HG03175 (cell line): Measurements from ENCODE around the gene RXRA.

Source experiments
- ATAC-seq: cut with Tn5 transposase; IDR thresholded peaks from one replicate; pipeline ENCODE4 v1.9.1; 2021; ENCODE audit warnings: mild to moderate bottlenecking, moderate library complexity; ENCODE audit not compliant: unreplicated experiment

The RXRA gene

DNA sequence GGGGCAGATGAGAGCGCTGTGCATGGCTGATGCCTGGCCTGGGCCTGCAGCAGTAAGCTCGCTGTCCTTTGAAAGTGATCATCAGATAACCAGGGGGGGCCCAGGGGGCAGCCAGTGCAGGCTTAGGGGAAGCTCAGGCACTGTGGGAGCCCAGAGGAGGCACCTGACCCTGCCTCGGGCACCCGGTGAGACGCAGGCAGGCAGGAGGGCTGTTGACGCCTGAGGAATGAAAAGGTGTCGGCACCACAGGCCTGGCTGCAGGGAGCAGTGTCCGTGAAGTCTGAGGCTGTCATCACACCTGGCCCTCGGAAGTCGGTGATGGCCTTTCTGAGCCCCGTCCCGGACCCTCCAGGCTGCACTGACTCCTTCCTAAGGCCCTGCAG lies 84.6 kb downstream of the RXRA start:
- ATAC-seq: no peak

DNA sequence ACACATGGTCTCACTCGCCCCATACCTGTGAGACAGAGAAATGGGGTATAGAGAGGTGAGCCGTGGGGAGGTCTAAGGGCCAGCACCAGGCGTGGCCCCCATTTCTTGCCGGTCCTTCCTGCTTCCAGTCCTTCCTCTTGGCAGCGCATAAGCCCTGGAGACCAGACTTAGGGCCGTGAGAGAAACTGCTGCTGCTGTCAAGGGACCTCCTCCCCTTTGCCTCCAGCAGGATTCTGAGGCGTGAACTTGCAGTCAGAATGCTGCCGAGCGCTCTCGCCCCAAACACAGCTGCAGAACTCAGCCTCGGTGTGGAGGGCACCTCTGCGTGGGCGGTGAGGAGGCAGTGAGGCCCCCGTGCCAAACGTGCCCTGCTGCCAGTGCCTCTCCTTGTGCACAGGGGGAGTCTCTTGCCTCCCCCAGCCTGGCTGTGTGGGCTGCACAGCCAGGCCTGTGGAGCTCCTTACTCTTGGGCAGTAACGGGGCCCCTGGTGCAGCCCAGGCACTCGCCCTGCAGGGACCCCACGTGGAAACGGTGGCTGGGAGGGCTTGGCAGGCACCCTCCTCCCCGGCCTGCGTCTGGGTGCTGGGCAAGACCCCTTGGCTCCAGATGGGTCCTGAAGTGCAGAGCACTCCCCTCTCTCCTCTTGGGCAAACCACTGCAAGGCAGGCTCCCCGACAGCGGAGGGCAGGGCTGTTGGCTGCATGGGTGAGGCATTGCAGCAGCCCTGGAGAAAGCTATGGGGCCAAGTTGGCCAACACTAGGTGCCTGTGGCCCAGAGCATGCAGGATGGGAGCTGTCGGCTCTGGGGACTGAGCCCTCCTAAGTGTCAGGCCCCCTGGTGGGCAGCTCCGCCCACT lies 85.4 kb downstream of the RXRA start:
- ATAC-seq: no peak

DNA sequence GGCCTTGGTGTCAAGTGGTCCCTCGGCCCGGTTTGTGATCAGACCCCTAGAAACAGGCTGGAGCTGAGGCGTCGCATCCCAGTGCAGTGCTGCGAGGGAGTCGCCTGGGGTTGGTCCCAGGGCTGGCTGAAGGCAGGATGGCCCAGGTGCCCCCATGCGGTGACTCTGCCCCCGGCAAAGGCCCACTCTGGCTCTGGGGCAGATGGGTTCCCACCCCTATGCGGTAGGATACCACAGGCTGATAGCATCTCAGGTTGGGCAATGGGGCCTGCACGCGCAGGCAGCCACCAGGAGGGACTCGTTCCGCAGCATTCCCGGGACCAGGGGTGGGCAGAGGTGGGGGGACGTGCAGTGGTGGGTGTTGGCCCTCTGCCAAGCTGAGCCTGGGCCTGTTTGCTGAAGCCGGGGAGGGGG lies 86.0 kb downstream of the RXRA start:
- no peak for ATAC-seq

DNA sequence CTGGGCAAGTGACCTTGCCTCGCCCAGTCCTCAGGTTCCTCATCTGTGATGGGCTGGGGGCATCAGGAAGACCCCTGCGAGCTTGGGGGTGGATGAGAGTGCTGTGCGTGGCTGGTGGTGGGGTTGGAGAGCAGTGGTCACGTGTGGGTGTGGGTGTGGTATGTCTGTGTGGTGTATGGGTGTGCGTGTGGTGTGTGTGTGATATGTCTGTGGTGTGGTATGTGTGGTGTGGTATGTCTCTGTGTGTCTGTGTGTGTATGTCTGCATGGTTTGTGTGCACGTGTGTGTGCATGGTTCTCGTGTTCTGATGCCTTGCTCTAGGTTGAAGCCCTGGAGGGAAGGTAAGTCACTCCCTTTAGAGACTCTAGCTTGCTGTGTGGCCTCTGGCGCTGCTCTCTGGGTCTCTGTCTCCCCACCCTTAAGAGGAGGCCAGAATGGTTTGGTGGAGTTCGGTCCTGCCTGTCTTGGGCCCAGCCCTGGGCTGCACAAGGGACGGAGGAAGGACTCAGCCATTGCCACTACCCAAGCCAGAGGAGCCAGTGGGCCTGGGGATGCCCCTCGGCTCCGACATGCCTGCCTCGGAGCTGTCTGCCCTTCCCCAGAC lies 87.0 kb downstream of the RXRA start:
- ATAC-seq: no peak

DNA sequence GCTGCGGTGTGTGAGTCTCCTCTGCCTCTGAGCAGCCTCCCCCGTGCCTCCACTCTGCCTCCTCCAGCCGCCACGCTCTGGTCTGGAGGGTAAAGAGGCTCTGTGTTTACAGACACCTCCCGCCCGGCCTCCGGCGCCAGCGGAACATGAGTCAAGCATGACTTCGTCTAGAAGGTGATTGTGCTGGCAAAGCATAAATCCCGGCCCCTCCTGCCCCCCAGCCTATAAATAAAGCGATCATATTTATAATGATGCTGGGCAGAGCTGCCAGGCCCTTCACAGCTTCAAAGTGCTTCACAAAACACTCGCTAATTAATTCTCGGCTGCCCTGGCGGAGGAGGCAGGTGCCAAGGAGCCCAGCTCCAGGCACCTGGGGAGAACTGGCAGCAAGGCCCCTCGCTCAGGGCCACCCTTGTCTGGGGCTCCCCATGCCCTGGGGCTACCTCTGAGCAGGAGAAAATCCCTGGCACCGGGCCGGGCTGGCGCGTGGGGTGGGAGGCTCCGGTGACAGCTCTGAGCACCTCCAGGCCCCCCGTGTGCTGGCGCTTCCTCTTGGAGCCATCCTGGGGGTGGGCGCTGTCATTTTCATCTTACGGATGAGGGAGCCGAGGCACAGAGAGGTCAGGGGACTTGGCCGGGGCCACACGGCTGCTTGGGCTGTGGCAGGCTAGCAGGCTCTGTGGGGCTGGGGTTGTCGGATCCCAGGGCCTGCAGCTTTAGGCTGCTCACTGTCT lies 87.8 kb downstream of the RXRA start:
- ATAC-seq: no peak

DNA sequence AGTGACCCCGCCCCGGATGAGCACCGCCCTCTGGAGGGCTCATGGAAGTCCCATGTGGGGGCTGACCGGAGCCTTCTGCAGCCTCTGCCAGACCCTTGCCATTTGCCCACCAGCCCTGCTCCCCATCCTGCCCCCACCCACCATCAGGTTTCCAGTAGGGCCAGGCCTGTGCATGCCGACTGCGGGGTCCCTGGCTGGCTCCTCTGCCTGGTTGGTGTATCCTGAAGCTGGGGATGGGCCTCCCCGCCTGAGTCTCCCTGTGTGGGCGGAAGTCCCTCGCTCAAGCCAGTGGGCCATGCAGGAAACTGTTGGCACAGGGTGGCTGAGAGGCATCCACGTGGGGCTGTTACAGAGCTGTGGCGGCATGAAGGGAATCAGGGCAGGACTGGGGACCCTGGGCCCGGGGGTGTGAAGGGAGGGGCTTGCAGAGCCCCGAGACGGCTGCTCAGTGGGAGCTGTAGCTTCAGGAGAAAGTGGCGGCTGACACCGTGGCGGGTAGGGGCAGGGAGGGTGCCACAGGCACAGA lies 88.7 kb downstream of the RXRA start:
- ATAC-seq: no peak

DNA sequence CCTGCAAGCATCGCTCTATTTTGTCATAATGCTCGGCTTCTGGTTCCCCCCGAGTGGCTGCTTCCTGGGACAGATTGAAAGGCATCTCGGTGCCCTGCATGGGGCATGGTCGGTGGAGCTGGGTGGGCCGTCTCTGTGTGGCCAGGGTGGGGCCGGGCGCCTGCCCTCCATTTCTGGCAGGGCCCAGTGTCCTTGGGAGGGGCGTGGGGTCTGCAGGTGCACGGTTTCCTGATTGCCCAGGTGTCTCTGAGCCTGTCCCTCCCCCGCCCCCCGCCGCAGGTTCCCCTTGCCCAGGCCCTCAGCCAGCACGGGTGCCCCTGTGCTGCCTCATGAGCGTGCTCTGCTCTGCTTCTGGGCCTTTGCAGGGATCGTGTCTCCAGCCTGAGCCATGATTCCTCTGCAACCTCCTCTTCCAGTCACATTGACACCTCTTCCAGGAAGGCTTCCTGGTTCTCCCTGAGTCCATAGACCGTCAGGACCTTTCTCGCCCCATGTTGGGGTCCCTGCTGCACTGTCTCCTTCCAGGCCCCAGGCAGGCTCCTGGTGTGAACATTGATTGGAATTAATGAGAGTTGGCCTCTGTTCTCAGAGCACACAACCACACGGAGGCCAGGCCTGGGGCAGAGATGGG lies 90.2 kb downstream of the RXRA start:
- no peak for ATAC-seq

DNA sequence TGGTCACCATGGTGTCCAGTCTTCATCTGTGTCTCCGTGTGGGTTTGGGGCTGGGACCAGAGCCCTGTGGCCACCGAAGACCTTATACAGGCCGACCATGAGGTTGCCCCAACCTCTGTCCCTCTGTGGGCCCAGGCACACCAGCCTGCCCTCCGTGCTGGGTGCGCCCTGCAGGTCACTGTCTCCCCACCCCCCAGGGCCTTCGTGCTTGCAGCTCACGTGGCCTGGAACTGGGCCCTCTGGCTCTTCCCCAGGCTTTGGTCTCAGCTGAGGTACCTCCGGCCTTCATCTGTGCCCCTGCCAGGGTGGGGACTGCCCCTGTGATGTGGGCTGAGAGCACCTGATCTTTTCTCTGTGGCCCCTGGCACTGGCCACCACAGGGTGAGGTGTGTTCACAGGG lies 92.1 kb downstream of the RXRA start:
- ATAC-seq: no peak

DNA sequence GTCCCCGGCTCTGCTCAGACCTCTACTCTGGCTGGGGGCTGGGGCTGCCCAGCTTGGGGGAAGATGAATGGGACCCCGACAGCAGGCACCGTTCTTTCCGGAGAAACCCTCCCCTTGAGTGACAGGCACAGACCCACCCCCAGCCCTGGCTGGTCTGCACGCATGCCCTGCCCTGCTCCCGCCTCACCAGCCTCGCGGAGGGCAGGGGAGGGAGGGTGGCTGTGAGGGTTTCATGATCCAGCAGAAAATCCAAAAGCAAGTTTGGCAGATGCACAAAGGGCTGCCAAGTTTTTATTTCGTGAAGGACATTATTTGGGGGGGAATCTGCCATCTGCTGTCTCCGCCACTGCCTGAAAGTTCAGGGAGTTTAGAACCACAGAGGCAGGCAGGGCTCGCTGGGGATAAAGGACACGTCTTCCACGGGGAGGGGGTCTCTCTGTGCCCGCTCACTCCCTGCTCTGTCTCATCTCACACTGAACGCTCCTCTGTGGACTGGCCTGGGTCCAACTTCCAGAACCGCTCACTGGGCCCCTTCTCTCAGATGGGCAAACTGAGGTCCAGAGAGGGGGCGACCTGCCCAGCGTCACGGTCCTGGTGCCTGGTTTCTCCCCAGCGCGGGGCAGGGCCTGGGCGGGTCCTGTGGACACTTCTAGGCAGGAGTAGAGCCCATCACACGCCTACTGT lies 92.9 kb downstream of the RXRA start:
- ATAC-seq: no peak

DNA sequence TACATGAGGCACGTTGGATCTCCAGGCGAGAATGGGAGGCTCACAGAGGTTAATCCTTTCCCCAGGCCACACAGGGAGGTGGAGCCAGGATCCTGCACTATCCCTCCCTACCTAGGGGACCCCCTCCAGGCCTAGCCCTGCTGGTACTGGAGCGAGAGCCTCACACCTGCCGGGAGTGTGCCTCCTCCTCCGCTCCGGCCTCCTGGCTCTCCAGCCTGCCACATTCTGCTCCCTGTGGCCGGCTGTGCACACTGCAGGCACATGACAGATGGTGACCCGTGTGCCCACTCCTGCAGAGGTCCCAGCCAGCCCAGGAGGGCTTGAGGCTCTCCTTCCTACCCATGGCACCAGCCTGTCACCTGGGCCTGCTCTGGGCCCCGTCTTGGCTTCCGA lies 93.4 kb downstream of the RXRA start:
- no peak for ATAC-seq

DNA sequence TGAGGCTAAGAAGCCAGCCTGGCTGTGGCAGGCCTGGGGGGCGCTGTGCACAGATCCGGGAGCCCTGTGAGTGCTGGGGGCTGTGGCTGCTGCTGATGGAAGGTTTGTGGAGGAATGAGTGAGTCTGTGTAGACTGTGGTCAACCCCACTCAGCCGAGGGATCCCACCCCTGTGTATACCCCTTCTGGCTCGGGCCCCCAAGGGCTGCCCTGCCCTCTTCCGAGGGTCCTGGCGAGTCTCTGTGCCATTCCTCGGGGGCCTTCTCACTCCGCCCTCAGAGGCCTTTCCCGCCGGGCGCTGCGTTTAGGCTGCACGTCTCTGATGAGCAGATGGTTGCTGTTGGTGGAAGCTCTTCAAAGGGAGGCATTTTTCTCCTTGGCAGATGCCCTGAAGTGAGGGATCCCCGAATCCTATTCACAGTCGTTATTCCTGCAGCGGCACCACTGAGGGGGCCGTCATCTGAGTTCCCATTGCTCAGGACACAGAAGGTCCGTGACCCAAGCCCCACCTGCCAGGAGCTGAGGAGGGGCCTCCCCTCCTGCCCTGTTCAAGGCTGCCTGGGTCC lies 94.1 kb downstream of the RXRA start:
- ATAC-seq: no peak

DNA sequence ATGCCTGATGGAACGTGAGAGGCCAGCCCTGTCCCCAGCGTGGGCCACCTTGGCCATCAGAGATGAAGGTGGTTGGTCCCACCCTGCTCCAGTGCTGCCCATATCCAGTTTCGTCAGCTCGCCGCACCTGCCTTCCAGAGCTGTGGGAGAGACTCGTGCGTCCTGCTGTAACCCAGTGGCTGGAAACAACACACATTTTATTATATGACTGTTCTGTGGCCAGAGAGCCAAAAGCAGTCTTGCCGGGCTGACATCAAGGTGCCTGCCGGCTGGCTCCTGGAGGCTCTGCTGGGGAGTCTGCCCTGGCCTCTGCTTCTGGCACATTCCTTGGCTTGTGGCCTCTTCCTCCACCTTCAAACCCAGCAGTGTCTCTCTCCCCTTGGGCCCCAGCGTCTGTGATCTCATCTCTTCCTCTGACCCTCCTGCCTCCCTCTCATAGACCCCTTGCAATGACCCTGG lies 94.7 kb downstream of the RXRA start:
- ATAC-seq: no peak

DNA sequence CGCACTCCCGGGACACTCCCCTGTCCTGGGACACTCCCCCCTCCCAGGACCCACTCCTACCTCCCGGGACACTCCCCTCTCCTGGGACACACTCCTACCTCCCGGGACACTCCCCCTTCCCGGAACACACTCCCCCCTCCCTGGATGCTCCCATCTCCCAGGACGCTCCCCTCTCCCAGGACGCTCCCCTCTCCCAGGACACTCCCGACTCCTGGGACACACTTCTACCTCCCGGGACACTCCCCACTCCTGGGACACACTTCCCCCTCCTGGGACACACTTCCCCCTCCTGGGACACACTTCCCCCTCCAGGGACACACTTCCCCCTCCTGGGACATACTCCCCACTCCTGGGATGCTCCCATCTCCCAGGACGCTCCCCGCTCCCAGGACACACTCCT lies 95.6 kb downstream of the RXRA start:
- no peak for ATAC-seq

DNA sequence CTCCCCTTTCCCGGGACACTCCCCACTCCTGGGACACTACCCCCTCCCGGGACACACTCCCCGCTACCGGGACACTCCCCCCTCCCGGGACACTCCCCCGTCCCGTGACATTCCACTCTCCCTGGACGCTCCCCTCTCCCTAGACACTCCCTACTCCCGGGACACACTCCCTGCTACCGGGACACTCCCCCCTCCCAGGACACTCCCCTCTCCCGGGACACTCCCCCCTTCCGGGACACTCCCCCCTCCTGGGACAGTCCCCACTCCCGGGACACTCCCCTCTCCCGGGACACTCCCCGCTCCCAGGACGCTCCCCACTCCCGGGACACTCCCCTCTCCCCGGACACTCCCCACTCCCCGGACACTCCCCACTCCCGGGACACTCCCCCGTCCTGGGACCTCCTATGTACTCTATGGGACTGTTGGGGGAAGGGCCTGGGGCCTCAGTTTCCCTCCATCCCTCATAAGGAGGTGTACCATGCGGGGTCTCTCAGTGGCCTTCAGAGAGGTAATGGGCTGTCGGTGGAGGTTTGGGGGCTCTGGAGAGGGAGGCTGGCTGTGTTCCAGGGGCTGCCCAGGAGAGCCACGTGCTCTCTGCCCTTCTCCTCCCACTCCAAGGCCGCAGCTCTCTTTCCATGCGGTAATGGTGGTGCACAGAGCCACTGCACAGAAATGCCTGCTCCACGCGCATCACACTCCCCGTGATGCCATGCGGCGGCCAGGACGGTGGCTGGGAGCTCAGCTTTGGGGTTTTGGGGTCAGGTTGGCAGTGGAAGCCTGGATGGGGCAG lies 96.2 kb downstream of the RXRA start:
- ATAC-seq: no peak

DNA sequence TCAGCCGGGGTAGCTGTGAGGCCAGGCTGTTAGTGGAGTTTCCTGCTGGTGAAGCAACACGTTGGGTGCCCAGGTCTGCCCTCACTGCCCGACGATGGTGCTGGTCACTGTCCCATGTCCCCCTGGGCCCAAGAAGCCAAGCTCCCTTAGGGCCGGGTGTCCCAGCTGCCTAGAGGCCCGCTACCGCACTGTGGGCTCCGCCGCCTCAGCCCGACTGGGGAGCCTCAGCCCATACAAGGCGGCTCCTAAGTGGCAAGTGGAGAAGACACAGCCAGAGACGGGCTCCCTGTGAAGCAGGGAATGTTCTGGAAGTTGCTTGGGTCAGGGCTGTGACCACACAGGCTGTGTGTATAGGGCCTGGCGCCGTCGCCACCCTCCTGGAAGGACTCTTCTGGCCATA lies 96.9 kb downstream of the RXRA start:
- ATAC-seq: no peak

DNA sequence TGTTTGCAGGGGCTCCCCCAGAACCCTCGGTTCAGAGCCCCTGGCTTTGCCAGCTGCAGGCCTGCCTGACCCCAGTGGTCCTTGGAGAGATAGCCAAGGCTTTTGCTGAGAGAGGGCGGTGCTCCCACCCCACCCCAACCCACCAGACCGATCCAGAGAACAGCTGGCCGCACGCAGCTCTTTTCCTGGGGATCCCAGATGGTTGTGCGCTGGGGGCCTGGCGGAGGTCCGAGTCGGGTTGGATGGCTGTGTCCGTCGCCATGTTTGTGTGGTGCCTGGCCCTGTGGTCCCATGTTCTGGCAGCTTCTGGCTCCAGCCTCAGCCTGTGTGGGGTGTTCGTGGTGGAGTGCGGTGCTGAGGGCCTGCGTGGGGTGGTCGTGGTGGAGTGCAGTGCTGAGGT lies 97.5 kb downstream of the RXRA start:
- ATAC-seq: no peak

DNA sequence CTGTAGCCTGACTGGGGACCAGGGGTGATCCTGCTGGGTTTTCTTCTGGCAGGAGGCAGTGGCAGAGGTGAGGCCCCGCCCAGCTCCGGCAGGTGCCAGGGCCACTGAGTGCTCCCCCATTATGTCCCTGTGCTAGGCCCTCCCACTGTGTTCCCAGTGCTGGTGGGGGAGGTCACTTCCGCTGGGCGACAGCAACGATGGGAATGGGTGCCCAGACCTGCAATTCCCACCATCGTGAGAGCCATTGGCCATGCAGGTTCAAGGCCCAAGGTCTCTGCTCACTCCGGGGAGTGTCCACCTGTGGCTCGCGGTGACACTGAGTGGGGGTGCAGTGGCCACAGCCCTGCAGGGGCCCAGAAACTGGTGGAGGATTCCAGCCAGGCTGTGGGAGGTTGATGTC lies 98.6 kb downstream of the RXRA start:
- no peak for ATAC-seq

DNA sequence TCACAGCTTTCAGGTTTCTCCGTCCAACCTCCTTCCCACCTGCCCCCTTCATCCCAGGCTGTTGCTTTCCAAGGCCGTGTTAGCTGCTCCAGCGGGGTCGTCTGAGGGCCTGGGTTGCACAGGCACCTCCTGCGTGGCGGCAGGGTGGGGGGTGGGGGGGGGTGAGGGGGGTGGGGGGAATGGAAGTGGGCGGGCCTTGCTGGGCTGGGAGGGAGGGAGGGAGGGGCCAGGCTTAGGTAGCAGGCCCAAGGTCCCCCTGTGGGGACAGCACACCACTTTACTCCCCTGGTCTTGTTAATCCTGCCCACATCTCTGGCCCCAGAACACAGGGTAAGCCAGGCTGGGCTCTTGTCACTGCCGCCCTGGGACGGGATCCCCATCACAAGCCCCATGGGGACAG lies 99.1 kb downstream of the RXRA start:
- no peak for ATAC-seq

DNA sequence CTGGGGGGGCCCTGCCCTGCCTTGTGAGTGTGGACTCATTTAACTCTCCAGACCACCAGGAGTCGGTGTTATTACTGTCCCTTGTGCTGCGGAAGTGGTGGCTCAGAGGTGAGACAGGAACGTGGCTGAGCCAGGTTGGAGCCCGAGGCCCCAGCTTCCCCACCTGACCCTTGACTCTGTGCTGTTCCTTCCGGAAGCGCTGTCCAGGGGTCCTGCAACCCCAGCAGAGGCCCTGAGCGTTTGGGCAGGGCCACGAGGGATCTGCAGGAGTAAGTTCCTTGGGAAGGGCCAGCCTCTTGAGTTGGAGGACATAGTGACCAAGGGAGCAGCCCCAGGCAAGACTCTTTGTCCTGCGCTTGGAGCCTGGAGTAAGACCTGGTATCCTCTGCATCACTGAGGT lies 99.6 kb downstream of the RXRA start:
- ATAC-seq: no peak

DNA sequence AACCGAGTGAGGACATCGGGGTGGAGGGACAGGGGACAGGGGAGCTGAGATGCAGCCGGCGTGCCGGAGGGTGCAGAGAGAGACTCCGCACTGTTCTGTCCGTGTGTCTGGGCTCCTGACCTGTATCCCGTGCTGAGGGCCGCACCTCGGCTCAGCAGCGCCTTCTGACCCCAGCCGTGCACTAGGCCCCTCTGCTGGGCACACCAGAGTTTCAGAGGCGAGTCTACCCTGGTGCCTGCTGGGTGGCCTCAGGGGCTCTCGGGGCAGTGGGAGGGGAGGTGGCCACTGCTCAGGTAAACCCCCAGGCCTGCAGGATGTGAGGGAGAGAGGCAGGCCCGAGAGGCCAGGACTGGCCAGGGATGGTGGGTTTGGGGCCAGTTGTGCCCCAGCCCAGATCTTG lies 100.2 kb downstream of the RXRA start:
- ATAC-seq: no peak
